Endothelial cell of umbilical vein (primary cell): Measurements from ENCODE around the gene L3MBTL4.

Experiments
- EZH2 ChIP-seq: IDR thresholded peaks from 2 replicates; pipeline ENCODE4 v1.6.1; 2012; ENCODE audit warnings: borderline replicate concordance, low read depth, mild to moderate bottlenecking, moderate library complexity, low read length, inconsistent platforms; ENCODE audit not compliant: severe bottlenecking
- FOS ChIP-seq: IDR thresholded peaks from 2 replicates; pipeline ENCODE4 v1.6.1; 2011; ENCODE audit warnings: mild to moderate bottlenecking, low read length, moderate library complexity, borderline replicate concordance; ENCODE audit not compliant: insufficient read depth
- POLR2A ChIP-seq: IDR thresholded peaks from 2 replicates; pipeline ENCODE4 v1.6.1; 2012; ENCODE audit warnings: low read depth, mild to moderate bottlenecking, control low read depth, low read length
- TF ChIP-seq, protein P1 (sequence below), 2 donors: IDR thresholded peaks; 1 replicate in 1 of 2; 2 replicates in 1 of 2; pipeline ENCODE4 v1.5.1; 2011; ENCODE audit warnings: low read length in 2 of 2, mild to moderate bottlenecking in 2 of 2, moderate library complexity in 2 of 2, control low read depth in 1 of 2, inconsistent platforms in 1 of 2, low read depth in 1 of 2; ENCODE audit not compliant: insufficient read depth in 1 of 2; ENCODE audit errors: extremely low read depth in 1 of 2

DNA sequence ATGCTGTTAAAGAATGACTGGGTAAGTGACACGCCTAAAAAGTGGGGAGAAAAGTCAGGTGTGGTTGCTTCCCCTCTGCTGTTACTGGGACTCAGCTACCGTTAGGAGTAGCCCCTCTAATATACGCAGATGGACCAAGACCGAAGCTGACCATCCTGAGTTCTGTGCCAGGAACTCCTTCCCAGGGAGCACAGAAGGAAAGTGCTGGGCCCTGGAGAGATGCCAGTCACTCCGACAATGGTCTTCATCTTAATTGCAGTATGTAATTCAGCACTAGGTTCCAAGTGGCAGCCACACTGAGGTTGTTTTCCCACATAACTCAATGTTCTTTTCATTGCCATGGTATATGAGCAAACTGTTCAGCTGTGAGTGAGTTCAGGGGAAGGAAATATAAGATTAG, 499.8 kb downstream of the L3MBTL4 start:
- TF ChIP-seq EZH2: no peak
- TF ChIP-seq POLR2A: no peak
- TF ChIP-seq, protein P1, sequence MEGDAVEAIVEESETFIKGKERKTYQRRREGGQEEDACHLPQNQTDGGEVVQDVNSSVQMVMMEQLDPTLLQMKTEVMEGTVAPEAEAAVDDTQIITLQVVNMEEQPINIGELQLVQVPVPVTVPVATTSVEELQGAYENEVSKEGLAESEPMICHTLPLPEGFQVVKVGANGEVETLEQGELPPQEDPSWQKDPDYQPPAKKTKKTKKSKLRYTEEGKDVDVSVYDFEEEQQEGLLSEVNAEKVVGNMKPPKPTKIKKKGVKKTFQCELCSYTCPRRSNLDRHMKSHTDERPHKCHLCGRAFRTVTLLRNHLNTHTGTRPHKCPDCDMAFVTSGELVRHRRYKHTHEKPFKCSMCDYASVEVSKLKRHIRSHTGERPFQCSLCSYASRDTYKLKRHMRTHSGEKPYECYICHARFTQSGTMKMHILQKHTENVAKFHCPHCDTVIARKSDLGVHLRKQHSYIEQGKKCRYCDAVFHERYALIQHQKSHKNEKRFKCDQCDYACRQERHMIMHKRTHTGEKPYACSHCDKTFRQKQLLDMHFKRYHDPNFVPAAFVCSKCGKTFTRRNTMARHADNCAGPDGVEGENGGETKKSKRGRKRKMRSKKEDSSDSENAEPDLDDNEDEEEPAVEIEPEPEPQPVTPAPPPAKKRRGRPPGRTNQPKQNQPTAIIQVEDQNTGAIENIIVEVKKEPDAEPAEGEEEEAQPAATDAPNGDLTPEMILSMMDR (IDR thresholded peaks at IDR 0.05; ENCODE audit: extremely low read depth in 1 of 2, insufficient read depth in 1 of 2, low read depth in 1 of 2, low read length in 2 of 2): no peak
- TF ChIP-seq FOS: no peak
